ENCODE measurements around the gene MOB2. TPM values are rescaled to one million over a fixed set of nuclear protein-coding genes. Genes with fewer than 3 reads are reported as not detected.
"Not testable (repeated sequence)": the region's sequence is repeated elsewhere in the genome, so short reads cannot be mapped to it uniquely, and the experiment has no call there.

MOB2 gene
- total RNA-seq, 1 donor from 2014 or later, result 19.3 TPM

DNA sequence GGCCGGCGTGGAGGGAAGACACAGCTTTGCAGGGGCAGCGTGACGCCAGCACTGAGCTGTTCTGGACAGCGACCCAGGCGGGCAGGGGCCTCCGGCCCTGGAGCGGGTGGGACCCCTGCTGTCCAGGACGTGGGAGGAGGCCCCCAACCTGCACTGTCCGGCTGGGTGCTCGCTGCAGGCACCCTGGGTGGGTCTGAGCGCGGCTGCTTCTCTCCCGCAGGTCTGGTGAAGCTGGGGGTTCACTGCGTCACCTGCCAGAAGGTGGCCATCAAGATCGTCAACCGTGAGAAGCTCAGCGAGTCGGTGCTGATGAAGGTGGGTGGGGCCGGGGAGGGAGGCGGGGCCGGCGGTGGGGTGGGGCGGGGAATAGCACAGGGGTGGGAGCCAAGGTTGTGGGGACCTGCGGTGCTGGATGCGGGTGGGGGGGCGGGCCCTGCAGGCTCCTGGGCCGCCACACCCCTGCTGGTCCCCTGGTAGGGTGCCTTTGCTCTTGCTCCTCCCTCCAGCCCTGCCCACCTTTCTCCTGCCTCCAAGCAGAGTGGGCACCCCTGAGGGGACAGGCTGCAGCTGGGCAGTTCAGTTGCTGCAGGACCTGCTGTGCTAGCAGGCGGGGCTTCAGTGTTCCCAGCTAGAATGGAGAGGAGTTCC, 50.6 kb downstream of the MOB2 start:
- Mint-ChIP-seq H3K27me3 (ENCODE audit: low read depth) (no peaks in the 10 kb centered on the region), H3K27ac (ENCODE audit: unreplicated experiment) (no peak overlapping the region), H3K9me3 (no peaks in the 10 kb centered on the region), H3K4me3 (no peak overlapping the region), H3K4me1 (no peaks in the 10 kb centered on the region), H3K36me3 (ENCODE audit: low read depth) (no peaks in the 10 kb centered on the region)
- TF ChIP-seq CTCF (conservative IDR thresholded peaks at IDR 0.05), result no peak
- no peak for DNase-seq (ENCODE audit: low read depth, low spot score)

- H3K36me3 Mint-ChIP-seq (ENCODE audit: low read depth); H3K4me3 Mint-ChIP-seq; H3K4me1 Mint-ChIP-seq; DNase-seq (ENCODE audit: low read depth, low spot score); H3K27ac Mint-ChIP-seq (ENCODE audit: unreplicated experiment); H3K27me3 Mint-ChIP-seq (ENCODE audit: low read depth); H3K9me3 Mint-ChIP-seq: not testable (repeated sequence)
These were observed 51.1 kb downstream of the MOB2 start for GRCh38 chr11:1435479-1435819.

DNA sequence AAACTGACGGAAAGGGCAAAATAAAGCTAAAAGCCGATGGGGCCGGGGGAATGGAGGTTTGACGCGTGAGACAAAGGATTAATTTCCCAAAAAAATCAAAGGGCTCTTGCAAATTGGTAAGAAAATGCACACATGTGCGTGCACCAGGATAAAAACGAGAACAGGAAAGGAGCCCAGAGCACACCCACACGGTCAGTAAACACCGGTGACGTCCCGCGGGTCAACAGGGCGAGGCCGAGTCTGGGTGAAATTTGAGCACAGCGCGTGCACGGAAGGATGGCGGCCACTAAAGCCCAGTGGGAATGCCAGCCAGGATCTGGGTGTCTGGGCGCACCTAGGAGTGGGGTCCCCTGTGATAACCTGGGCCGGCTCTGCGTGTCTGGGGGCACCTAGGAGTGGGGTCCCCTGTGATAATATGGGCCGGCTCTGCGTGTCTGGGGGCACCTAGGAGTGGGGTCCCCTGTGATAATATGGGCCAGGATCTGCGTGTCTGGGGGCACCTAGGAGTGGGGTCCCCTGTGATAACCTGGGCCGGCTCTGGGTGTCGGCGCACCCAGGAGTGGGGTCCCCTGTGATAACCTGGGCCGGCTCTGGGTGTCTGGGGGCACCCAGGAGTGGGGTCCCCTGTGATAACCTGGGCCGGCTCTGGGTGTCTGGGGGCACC, 52.5 kb downstream of the MOB2 start:
- Mint-ChIP-seq H3K4me1 (no peaks in the 10 kb centered on the region), H3K4me3 (no peak overlapping the region), H3K9me3 (no peaks in the 10 kb centered on the region), H3K27ac (ENCODE audit: unreplicated experiment) (no peak overlapping the region), H3K36me3 (ENCODE audit: low read depth) (no peaks in the 10 kb centered on the region), H3K27me3 (ENCODE audit: low read depth) (no peaks in the 10 kb centered on the region)
- DNase-seq (ENCODE audit: low read depth, low spot score), result no peak
- no peak for TF ChIP-seq CTCF (conservative IDR thresholded peaks at IDR 0.05)

DNA sequence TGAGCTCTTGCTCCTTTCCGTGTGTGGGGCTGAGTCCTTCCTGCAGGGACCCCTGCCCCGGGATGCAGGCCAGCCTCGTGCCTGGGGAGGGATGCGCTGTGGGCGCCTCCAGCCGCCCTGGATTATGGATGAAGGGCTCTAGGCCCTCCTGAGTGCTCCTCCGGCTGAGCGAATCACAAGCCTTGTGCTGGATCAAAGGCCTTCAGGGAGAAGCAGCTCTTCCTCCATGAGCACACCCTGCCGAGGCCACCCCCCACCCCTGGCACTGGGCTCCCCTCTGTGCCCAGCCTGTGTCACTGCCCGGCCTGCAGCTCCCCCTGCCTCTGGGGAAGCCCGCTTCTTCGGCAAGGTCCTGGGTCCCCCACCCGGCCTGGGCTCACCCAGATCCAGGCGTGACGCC, 53.0 kb downstream of the MOB2 start:
- Mint-ChIP-seq H3K4me1 (no peaks in the 10 kb centered on the region), H3K27ac (ENCODE audit: unreplicated experiment) (no peak overlapping the region), H3K36me3 (ENCODE audit: low read depth) (no peaks in the 10 kb centered on the region), H3K4me3 (no peak overlapping the region), H3K9me3 (no peaks in the 10 kb centered on the region), H3K27me3 (ENCODE audit: low read depth) (no peaks in the 10 kb centered on the region)
- TF ChIP-seq CTCF (conservative IDR thresholded peaks at IDR 0.05), result no peak
- no peak for DNase-seq (ENCODE audit: low read depth, low spot score)

- Mint-ChIP-seq H3K27ac (ENCODE audit: unreplicated experiment) (no peak overlapping the region), H3K9me3 (no peaks in the 10 kb centered on the region), H3K27me3 (ENCODE audit: low read depth) (no peaks in the 10 kb centered on the region), H3K4me3 (no peak overlapping the region), H3K4me1 (no peaks in the 10 kb centered on the region), H3K36me3 (ENCODE audit: low read depth) (no peaks in the 10 kb centered on the region)
- DNase-seq (ENCODE audit: low read depth, low spot score), result no peak
- TF ChIP-seq CTCF (conservative IDR thresholded peaks at IDR 0.05), result no peak
These were observed 57.7 kb downstream of the MOB2 start for GRCh38 chr11:1428762-1429316.

DNA sequence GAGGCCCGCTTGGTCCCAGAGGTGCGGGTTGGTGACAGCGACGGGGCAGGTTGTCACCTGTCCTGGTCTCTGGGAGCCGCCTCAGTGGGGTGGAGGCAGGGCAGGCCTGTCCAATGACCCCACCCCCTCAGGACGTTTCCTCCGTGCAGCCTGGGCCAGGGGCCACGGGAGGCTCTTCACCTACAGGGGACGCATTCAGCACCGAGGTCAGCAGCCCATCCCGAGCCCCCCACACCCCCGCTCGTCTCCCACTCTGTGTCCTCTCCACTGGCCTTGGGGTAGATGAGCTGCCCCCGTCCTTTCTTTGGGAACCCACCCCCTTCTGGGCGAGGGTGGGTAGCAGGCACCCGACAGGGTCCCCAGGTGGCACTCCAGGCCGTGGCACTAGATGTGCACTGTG, 61.1 kb downstream of the MOB2 start:
- Mint-ChIP-seq H3K27me3 (ENCODE audit: low read depth) (no peaks in the 10 kb centered on the region), H3K4me1 (no peaks in the 10 kb centered on the region), H3K27ac (ENCODE audit: unreplicated experiment) (no peak overlapping the region), H3K9me3 (no peaks in the 10 kb centered on the region), H3K36me3 (ENCODE audit: low read depth) (no peaks in the 10 kb centered on the region), H3K4me3 (no peak overlapping the region)
- DNase-seq (ENCODE audit: low read depth, low spot score), result no peak
- no peak for TF ChIP-seq CTCF (conservative IDR thresholded peaks at IDR 0.05)

All from neural crest cell (in vitro differentiated cells).